Kidney capillary endothelial cell (primary cell): ENCODE measurements around the gene DNAJC10.

Source experiments
- DNase-seq: peaks from one replicate; pipeline ENCODE4 v3.0.0-alpha.2; 2018; ENCODE audit warnings: low spot score

The DNAJC10 gene

GRCh38 chr2:182784777-182785176, 68.7 kb downstream of the DNAJC10 start:
- peak; percentile 27 for DNase-seq

GRCh38 chr2:182792441-182792840, 76.4 kb downstream of the DNAJC10 start:
- DNase-seq = no peak

- no peak for DNase-seq
These were observed 82.7 kb downstream of the DNAJC10 start for GRCh38 chr2:182798736-182799135.

GRCh38 chr2:182804128-182804527, 88.1 kb downstream of the DNAJC10 start:
- no peak for DNase-seq

- DNase-seq = no peak
These were observed 91.3 kb downstream of the DNAJC10 start for GRCh38 chr2:182807319-182807718.

GRCh38 chr2:182810087-182810486, 94.0 kb downstream of the DNAJC10 start:
- no peak for DNase-seq

GRCh38 chr2:182814380-182814779, 98.3 kb downstream of the DNAJC10 start:
- DNase-seq = no peak

- no peak for DNase-seq
These were observed 98.7 kb downstream of the DNAJC10 start for GRCh38 chr2:182814804-182815203.

GRCh38 chr2:182816866-182817265, 100.8 kb downstream of the DNAJC10 start:
- no peak for DNase-seq

GRCh38 chr2:182817558-182817957, 101.5 kb downstream of the DNAJC10 start:
- no peak for DNase-seq

- no peak for DNase-seq
These were observed 102.4 kb downstream of the DNAJC10 start for GRCh38 chr2:182818501-182818900.

- no peak for DNase-seq
These were observed 102.9 kb downstream of the DNAJC10 start for GRCh38 chr2:182818925-182819324.

GRCh38 chr2:182819412-182819811, 103.4 kb downstream of the DNAJC10 start:
- no peak for DNase-seq

GRCh38 chr2:182821182-182821581, 105.1 kb downstream of the DNAJC10 start:
- DNase-seq = no peak

- DNase-seq = no peak
These were observed 106.7 kb downstream of the DNAJC10 start for GRCh38 chr2:182822733-182823132.

GRCh38 chr2:182824056-182824766, 108.2 kb downstream of the DNAJC10 start:
- no peak for DNase-seq

- no peak for DNase-seq
These were observed 108.7 kb downstream of the DNAJC10 start for GRCh38 chr2:182824767-182825158.

- no peak for DNase-seq
These were observed 110.0 kb downstream of the DNAJC10 start for GRCh38 chr2:182826064-182826463.

GRCh38 chr2:182826496-182826895, 110.4 kb downstream of the DNAJC10 start:
- no peak for DNase-seq

GRCh38 chr2:182827182-182827879, 111.3 kb downstream of the DNAJC10 start:
- DNase-seq = no peak

GRCh38 chr2:182831101-182831500, 115.0 kb downstream of the DNAJC10 start:
- DNase-seq = no peak

- DNase-seq = no peak
These were observed 115.9 kb downstream of the DNAJC10 start for GRCh38 chr2:182831921-182832320.

- DNase-seq = no peak
These were observed 117.2 kb downstream of the DNAJC10 start for GRCh38 chr2:182833084-182833854.
